ENCODE data around the gene TNIK. TPM values are rescaled to one million over a fixed set of nuclear protein-coding genes. Genes with fewer than 3 reads are reported as not detected.

Gene TNIK
- total and polyA plus RNA-seq, 2 of the 13 experiments (the other 11 are each of a cell fraction or from before 2014, with no cell fraction given), result 0.15 to 0.22 TPM

GRCh38 chr3:171346582-171347300, 113.5 kb downstream of the TNIK start:
- Histone ChIP-seq H3K27ac (ENCODE audit: extremely low read length, insufficient read depth, low read length) (no peak overlapping the region), H4K20me1 (ENCODE audit: insufficient read depth, low read length) (no peaks in the 10 kb centered on the region), H3K79me2 (ENCODE audit: insufficient read depth, low read length) (no peaks in the 10 kb centered on the region), H2AFZ (ENCODE audit: low read length) (no peak overlapping the region), H3K36me3 (replicated peaks in 1 of 2; ENCODE audit: control insufficient read depth in 1 of 2, insufficient read depth in 2 of 2, low read length in 2 of 2) (no peaks in the 10 kb centered on the region), H3K27me3 (ENCODE audit: control insufficient read depth in 1 of 2, insufficient read depth in 2 of 2, low read length in 2 of 2) (no peaks in the 10 kb centered on the region), H3K4me3 (replicated peaks in 1 of 3; ENCODE audit: insufficient read depth in 1 of 3, low read depth in 2 of 3, low read length in 3 of 3) (no peak overlapping the region), H3K9me3 (ENCODE audit: low read length) (no peaks in the 10 kb centered on the region), H3K9ac (ENCODE audit: insufficient read depth, low read depth, low read length) (no peak overlapping the region), H3K4me2 (ENCODE audit: low read depth, low read length) (no peak overlapping the region), H3K4me1 (ENCODE audit: insufficient read depth, low read length) (no peaks in the 10 kb centered on the region)
- ATAC-seq, result no peak
- no TSS peak for BruUV-seq (replicated peaks)
- in situ Hi-C loops (cut with HindIII; ENCODE audit: extremely low pct_ligation_motif_present, low pct_unique_long_range_greater_than_20kb), result no loop called here
- ChIA-PET CTCF (ENCODE audit: low intra/inter-chr PET ratio, low total read pairs) (no interaction called here), POLR2A (no interaction called here)
- FAIRE-seq, result no peak
- TF ChIP-seq ATF7 (IDR thresholded peaks at IDR 0.05) (peak; percentile 67), ATF7 (CRISPR knock-in tag; IDR thresholded peaks at IDR 0.05) (no peak), HOXA5 (CRISPR knock-in tag; IDR thresholded peaks at IDR 0.05) (no peak)
- intact Hi-C loops (cut with micrococcal nuclease; ENCODE audit: unreplicated experiment), result no loop called here
- WGBS (ENCODE audit: low lambda C conversion rate), result 37% methylated on average over 3 of the region's 3 CpGs
- DNase-seq (ENCODE audit: low spot score), result no peak

- no peaks in the 10 kb centered on the region for H3K4me1 ChIP-seq (ENCODE audit: insufficient read depth, low read length)
- FAIRE-seq (no peak), ATAC-seq (no peak), DNase-seq (ENCODE audit: low spot score) (no peak)
- WGBS (ENCODE audit: low lambda C conversion rate), result 23% methylated on average over 1 of the region's 1 CpG
- H4K20me1 ChIP-seq (ENCODE audit: insufficient read depth, low read length), result no peaks in the 10 kb centered on the region
- ChIA-PET CTCF (ENCODE audit: low intra/inter-chr PET ratio, low total read pairs) (no interaction called here), POLR2A (no interaction called here)
- H3K27ac ChIP-seq (ENCODE audit: extremely low read length, insufficient read depth, low read length), result no peak overlapping the region
- intact Hi-C loops (cut with micrococcal nuclease; ENCODE audit: unreplicated experiment) (no loop called here), in situ Hi-C loops (cut with HindIII; ENCODE audit: extremely low pct_ligation_motif_present, low pct_unique_long_range_greater_than_20kb) (no loop called here)
- H3K9ac ChIP-seq (ENCODE audit: insufficient read depth, low read depth, low read length), result no peak overlapping the region
- no peak overlapping the region for H3K4me3 ChIP-seq (replicated peaks in 1 of 3; ENCODE audit: insufficient read depth in 1 of 3, low read depth in 2 of 3, low read length in 3 of 3)
- H3K36me3 ChIP-seq (replicated peaks in 1 of 2; ENCODE audit: control insufficient read depth in 1 of 2, insufficient read depth in 2 of 2, low read length in 2 of 2), result no peaks in the 10 kb centered on the region
- BruUV-seq (replicated peaks), result no TSS peak
- H2AFZ ChIP-seq (ENCODE audit: low read length), result no peak overlapping the region
- H3K27me3 ChIP-seq (ENCODE audit: control insufficient read depth in 1 of 2, insufficient read depth in 2 of 2, low read length in 2 of 2), result no peaks in the 10 kb centered on the region
- no peaks in the 10 kb centered on the region for H3K9me3 ChIP-seq (ENCODE audit: low read length)
- no peak overlapping the region for H3K4me2 ChIP-seq (ENCODE audit: low read depth, low read length)
- H3K79me2 ChIP-seq (ENCODE audit: insufficient read depth, low read length), result no peaks in the 10 kb centered on the region
- TF ChIP-seq ISX (CRISPR knock-in tag; conservative IDR thresholded peaks at IDR 0.05) (no peak), KLF16 (CRISPR knock-in tag; IDR thresholded peaks at IDR 0.05) (no peak), ZNF296 (CRISPR knock-in tag; conservative IDR thresholded peaks at IDR 0.05) (no peak), TAF1 (CRISPR knock-in tag; IDR thresholded peaks at IDR 0.05) (no peak), BRF2 (CRISPR knock-in tag; IDR thresholded peaks at IDR 0.05) (no peak), SOX5 (CRISPR knock-in tag; IDR thresholded peaks at IDR 0.05; ENCODE audit: borderline replicate concordance) (no peak), PAWR (CRISPR knock-in tag; IDR thresholded peaks at IDR 0.05; ENCODE audit: borderline replicate concordance) (no peak)
Observed at GRCh38 chr3:171346019-171346418, 114.2 kb downstream of the TNIK start.

All from HepG2 (cell line).